D721Med (cell line): Measurements from ENCODE around the gene BCAP29.

Source experiments
- DNase-seq: peaks from one replicate; pipeline ENCODE4 v3.0.0; 2011; ENCODE audit warnings: low spot score; ENCODE audit not compliant: insufficient read length
- FAIRE-seq: peaks from 2 replicates; lab custom pipeline; 2011; peaks lifted over from hg19 to GRCh38; lab: Jason Lieb, UNC
- TF ChIP-seq, protein P1 (sequence below): IDR thresholded peaks from 2 replicates; pipeline ENCODE4 v1.5.1; 2012; ENCODE audit warnings: mild to moderate bottlenecking, control low read depth; ENCODE audit not compliant: insufficient read depth; ENCODE audit errors: missing control alignments

BCAP29 gene

DNA sequence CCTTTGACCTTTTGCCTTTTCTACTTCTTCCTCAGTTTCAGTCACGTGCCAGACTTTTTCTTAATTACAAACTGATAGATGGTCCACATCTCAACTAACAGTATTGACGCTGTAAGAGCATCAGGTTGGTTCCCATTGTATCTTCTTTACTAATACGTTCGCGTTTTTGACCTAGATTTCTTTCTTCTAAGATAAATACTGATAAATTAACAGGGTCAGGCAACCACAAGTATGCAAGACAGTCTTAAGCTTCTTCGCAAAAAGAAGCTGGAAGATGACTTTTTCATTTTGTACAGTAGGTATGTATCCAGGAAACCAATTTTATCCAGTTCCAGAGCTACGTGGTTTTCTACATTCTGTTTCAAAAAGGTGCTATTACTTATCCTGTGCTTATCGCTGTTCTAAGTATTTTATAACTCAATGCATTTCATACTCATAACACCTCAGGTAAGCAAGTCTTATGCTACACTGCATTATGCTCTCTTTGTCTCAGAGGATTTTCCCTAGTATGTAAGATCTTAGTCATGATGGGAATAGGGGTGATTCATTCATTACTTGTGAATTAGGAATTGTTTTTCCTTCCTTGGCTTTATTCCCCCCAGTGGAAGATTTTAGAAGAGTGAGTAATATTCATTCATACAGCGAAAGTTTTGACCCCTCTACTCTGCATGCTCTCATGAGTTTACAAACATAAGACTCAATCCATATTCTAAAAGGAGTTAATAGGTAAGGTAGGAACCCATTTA lies 15.3 kb upstream of the BCAP29 start:
- FAIRE-seq = peak; percentile 73
- DNase-seq = no peak
- TF ChIP-seq, protein P1, sequence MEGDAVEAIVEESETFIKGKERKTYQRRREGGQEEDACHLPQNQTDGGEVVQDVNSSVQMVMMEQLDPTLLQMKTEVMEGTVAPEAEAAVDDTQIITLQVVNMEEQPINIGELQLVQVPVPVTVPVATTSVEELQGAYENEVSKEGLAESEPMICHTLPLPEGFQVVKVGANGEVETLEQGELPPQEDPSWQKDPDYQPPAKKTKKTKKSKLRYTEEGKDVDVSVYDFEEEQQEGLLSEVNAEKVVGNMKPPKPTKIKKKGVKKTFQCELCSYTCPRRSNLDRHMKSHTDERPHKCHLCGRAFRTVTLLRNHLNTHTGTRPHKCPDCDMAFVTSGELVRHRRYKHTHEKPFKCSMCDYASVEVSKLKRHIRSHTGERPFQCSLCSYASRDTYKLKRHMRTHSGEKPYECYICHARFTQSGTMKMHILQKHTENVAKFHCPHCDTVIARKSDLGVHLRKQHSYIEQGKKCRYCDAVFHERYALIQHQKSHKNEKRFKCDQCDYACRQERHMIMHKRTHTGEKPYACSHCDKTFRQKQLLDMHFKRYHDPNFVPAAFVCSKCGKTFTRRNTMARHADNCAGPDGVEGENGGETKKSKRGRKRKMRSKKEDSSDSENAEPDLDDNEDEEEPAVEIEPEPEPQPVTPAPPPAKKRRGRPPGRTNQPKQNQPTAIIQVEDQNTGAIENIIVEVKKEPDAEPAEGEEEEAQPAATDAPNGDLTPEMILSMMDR = no peak

DNA sequence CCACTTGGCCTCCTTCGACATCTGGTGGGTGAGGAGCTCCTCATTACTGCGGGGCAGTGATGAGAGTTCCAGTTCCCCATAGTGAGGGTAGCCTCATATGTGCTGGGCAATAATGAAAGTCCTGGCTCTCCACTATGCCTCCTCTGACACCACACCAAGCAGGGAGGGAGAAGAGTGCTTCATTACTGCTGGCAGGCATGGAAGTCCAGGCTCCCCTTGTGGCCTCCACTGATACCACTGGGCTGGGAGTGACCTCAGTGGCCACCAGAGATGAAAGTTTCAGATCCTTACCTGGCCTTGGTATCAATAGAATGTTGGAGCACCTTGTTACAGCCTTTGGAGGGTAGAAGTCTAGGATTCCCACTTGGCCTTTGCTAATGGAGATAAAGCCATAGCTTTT lies 9.7 kb upstream of the BCAP29 start:
- no peak for FAIRE-seq
- DNase-seq = no peak
- TF ChIP-seq, protein P1 = no peak

DNA sequence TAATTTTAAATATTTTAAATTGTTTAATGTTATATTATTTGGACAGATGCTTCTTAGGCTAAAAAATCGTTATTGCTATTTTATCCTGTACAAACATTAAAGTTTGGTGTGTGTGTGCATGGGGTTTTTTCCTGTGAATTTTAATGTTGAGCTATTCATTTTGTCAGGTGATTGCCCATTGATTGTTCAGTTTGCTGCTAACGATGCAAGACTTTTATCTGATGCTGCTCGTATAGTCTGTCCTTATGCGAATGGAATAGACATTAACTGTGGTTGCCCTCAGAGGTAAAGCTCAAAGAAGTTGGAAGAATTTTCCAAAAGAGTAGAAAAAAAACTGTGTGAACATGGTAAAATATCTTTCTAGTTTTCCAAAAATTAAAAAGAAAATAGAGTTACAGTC lies 6.5 kb upstream of the BCAP29 start:
- DNase-seq = no peak
- no peak for FAIRE-seq
- TF ChIP-seq, protein P1 = no peak

DNA sequence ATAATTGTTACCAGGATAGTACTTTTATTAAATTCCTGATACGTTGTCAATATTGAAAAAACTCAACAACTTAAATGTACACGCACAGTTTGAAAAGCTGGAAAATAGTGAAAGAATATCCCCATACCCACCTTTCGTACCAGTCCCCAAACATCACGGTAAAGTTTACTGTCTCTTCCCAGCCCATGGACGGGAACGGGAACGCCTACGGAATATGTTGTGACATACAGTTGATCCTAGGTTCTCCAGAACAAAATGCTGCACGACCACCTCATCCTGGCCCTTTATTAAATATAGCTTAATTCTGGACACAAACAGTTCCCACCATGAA lies 527 bp upstream of the BCAP29 start:
- TF ChIP-seq, protein P1 = no peak
- FAIRE-seq (no peak), DNase-seq (no peak)

DNA sequence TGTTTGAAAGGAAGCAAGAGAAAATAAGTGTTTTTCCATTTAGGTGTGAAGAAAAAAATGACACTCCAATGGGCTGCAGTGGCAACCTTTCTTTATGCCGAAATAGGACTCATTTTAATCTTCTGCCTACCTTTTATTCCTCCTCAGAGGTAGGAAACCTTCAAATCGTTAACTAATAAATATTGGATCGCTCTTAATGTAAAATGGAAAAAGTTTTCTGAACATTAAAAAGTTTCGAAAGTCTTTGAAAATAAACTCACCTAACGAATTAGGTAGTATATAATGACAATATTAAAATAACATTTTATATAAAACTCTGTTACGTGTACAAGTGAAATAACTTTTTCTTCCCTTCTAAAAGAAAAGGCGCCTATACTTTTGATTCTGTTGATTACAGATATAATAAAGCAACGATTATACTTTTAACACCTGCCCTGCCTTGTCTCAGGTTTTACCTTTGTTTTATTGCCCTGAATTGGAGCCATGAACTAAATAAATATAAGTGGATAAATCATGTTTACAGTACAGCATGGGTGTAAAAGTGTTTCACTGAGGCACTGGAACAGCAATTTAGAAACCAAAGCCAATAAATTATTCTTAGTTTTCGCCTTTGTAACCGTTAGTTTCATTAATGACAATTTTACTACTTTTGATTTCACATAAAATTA lies 804 bp downstream of the BCAP29 start:
- TF ChIP-seq, protein P1 = no peak
- no peak for DNase-seq
- FAIRE-seq = no peak

DNA sequence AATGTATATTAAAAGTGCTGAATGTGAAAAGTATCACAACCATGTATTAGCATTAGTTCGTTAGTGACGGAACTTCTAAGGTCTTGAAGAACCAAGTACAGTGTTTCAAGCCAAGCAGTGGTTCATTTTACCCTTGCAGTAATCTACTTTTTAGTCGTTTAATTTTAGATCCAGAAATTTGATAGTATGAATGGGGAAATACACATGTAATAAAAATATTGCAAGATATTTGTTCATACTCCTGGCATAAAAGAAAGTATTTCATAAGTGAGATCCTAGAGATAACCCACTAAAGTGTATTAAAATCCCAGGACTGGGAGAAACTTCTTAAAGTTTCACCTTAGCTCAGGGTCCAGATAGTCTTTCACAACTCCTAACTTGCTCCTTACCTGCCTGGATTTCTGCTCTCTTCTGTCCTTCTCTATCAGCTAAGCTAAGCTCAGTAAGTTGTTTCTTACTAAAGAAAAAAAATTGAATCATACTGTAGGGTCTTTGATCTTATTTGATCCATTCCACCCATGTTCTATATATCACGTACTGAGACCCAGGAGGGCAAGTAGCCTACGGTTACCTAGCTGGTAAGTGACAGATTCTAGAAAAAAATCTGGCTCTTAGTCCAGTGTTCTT lies 1.5 kb downstream of the BCAP29 start:
- TF ChIP-seq, protein P1 = no peak
- FAIRE-seq (no peak), DNase-seq (no peak)
